Activated naive CD4-positive, alpha-beta T cell treated with anti-CD3 and anti-CD28 coated beads, Interleukin-2, amount 50 U/mL, for 24 hours (primary cell): ENCODE data around the gene PTPRZ1.

Experiments
- H3K27ac Mint-ChIP-seq: one replicate; pipeline ENCODE4 v1.8.0; 2021; ENCODE audit warnings: mild to moderate bottlenecking, mixed read lengths
- H3K27me3 Mint-ChIP-seq: one replicate; pipeline ENCODE4 v1.8.0; 2021; ENCODE audit warnings: mixed read lengths
- H3K36me3 Mint-ChIP-seq: one replicate; pipeline ENCODE4 v1.8.0; 2021; ENCODE audit warnings: mixed read lengths
- H3K4me1 Mint-ChIP-seq: one replicate; pipeline ENCODE4 v1.8.0; 2021; ENCODE audit warnings: mixed read lengths
- H3K4me3 Mint-ChIP-seq: one replicate; pipeline ENCODE4 v1.8.0; 2021; ENCODE audit warnings: mild to moderate bottlenecking, mixed read lengths
- H3K9me3 Mint-ChIP-seq: one replicate; pipeline ENCODE4 v1.8.0; 2021; ENCODE audit warnings: mixed read lengths

The PTPRZ1 gene

GRCh38 chr7:121924269-121925186 lies 51.6 kb downstream of the PTPRZ1 start:
- no peaks in the 10 kb centered on the region for H3K36me3 Mint-ChIP-seq
- H3K27me3 Mint-ChIP-seq, result no peaks in the 10 kb centered on the region
- no peak overlapping the region for H3K4me3 Mint-ChIP-seq
- H3K27ac Mint-ChIP-seq, result no peak overlapping the region
- H3K4me1 Mint-ChIP-seq, result no peaks in the 10 kb centered on the region
- H3K9me3 Mint-ChIP-seq, result peaks cover 7% of the 10 kb centered on the region

DNA sequence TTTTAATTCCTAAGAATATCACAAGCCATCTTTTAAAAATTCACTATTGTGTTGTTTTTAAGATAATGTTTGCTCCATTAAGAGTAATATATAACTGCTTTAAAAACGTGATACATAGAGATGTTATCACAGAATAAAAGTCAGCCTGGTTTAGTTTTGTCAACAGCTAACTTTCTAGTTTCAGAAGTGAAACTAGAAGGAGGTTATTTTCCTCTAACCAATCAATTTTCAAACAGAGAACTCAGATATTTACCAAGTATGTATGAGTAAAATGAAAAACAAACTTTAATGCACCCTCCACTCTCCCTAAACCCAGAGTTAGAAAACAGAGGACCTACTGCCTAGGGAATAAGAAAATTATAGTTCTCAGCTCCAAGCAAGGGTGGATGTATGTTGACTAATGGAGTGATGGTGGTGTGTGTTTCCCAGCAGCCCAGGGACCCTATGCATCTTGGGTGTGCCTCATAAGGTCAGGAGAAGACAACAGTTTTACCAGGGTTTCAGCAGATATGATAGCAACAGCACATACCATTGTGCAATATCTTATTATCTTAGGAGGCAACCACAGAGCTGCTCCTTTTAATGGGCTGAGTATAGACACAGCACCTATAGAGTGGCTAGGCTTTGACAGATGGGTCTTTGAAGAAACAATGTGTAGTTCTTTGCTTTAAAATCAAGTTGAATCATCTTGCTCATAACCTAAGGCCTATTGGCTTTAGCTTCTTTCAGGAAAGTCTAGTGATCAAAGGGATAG lies 58.4 kb downstream of the PTPRZ1 start:
- no peaks in the 10 kb centered on the region for H3K27me3 Mint-ChIP-seq
- no peaks in the 10 kb centered on the region for H3K9me3 Mint-ChIP-seq
- no peak overlapping the region for H3K4me3 Mint-ChIP-seq
- no peaks in the 10 kb centered on the region for H3K36me3 Mint-ChIP-seq
- no peaks in the 10 kb centered on the region for H3K4me1 Mint-ChIP-seq
- no peak overlapping the region for H3K27ac Mint-ChIP-seq

GRCh38 chr7:121932768-121933167 lies 59.8 kb downstream of the PTPRZ1 start:
- no peaks in the 10 kb centered on the region for H3K4me1 Mint-ChIP-seq
- no peak overlapping the region for H3K27ac Mint-ChIP-seq
- no peaks in the 10 kb centered on the region for H3K9me3 Mint-ChIP-seq
- H3K27me3 Mint-ChIP-seq, result no peaks in the 10 kb centered on the region
- H3K36me3 Mint-ChIP-seq, result no peaks in the 10 kb centered on the region
- no peak overlapping the region for H3K4me3 Mint-ChIP-seq

GRCh38 chr7:121936951-121937623 lies 64.1 kb downstream of the PTPRZ1 start:
- Mint-ChIP-seq H3K4me1 (no peaks in the 10 kb centered on the region), H3K27ac (no peak overlapping the region), H3K4me3 (no peak overlapping the region), H3K9me3 (no peaks in the 10 kb centered on the region), H3K27me3 (no peaks in the 10 kb centered on the region), H3K36me3 (no peaks in the 10 kb centered on the region)

GRCh38 chr7:121938429-121938996 lies 65.6 kb downstream of the PTPRZ1 start:
- Mint-ChIP-seq H3K9me3 (no peaks in the 10 kb centered on the region), H3K4me1 (no peaks in the 10 kb centered on the region), H3K27ac (no peak overlapping the region), H3K27me3 (no peaks in the 10 kb centered on the region), H3K36me3 (no peaks in the 10 kb centered on the region), H3K4me3 (no peak overlapping the region)

DNA sequence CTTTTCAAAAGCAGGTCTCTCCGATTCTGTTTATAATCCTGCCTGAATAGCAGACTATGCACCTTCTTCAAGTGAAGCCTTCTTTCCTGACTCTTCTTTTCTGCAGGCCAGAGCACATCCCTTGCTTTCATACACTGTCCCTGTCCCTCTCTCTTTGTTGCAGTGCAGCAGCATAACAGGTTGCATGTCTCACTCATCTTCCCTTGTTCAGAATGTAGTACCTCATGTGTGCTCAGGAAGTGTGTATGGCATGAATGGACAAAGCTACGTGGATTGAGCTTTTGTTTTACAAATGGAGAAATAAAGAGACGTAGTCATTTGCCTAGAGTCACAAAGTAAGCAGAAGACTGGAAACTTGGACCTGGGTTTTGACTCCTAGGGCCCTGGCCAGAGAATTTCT lies 68.0 kb downstream of the PTPRZ1 start:
- Mint-ChIP-seq H3K27me3 (no peaks in the 10 kb centered on the region), H3K36me3 (no peaks in the 10 kb centered on the region), H3K4me1 (no peaks in the 10 kb centered on the region), H3K4me3 (no peak overlapping the region), H3K27ac (no peak overlapping the region), H3K9me3 (no peaks in the 10 kb centered on the region)

GRCh38 chr7:121941830-121942229 lies 68.9 kb downstream of the PTPRZ1 start:
- Mint-ChIP-seq H3K9me3 (no peaks in the 10 kb centered on the region), H3K4me1 (no peaks in the 10 kb centered on the region), H3K27me3 (no peaks in the 10 kb centered on the region), H3K27ac (no peak overlapping the region), H3K36me3 (no peaks in the 10 kb centered on the region), H3K4me3 (no peak overlapping the region)

GRCh38 chr7:121945066-121945465 lies 72.1 kb downstream of the PTPRZ1 start:
- Mint-ChIP-seq H3K27ac (no peak overlapping the region), H3K4me3 (no peak overlapping the region), H3K27me3 (no peaks in the 10 kb centered on the region), H3K36me3 (no peaks in the 10 kb centered on the region), H3K4me1 (no peaks in the 10 kb centered on the region), H3K9me3 (no peaks in the 10 kb centered on the region)

DNA sequence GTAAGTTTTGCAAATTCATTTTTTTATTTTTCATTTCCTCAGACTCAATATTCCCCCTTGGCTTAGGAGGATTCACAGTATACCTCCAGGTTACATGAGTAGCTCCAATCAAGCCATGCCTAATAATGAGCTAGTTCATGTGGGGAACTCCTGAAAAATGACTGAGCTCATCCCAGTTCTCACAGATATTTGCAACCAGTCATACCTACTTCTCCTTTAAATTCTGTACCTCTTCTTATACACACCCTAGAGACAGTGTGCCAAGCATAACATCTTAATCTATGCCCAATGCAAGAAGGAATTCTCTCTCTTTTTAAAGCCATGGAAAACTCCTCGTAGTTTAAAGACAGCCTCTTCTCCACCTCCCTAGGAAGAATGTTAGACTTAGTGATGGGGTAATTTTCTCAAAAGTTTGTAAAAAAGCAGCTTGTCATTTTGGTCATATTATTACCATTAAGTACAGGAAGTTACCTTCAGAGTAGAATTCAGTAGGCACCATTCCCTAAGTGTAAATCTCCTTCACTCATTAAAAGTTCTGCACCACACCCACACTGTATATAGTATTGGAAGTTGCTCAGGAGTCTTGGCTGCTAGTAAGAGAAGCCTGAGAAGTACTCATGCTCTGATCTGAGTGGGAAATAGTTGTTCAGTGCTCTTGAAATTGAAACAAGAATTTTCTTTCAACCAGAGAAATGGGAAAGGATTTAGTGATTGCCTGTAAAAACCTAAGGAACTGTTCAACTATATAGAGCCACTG lies 72.7 kb downstream of the PTPRZ1 start:
- Mint-ChIP-seq H3K9me3 (no peaks in the 10 kb centered on the region), H3K4me3 (no peak overlapping the region), H3K27ac (no peak overlapping the region), H3K36me3 (no peaks in the 10 kb centered on the region), H3K4me1 (no peaks in the 10 kb centered on the region), H3K27me3 (no peaks in the 10 kb centered on the region)

DNA sequence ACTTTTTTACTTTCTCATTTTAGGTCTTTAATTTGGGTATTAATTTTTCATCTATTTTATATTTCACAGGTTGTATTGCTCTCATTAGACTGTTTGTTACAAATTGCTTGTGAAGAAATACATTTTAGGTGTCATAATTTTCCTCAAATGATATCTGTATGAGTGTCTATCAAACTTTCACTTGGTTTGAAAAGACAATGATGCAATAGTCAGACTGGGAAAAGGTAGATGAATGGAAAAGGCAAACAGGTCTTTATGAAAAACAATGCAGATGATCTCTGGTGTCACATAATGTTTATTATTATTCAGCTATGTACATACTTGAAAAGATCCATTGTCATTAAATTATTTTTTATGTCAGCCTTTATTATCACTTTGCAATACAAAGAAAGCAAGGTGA lies 80.2 kb downstream of the PTPRZ1 start:
- H3K27me3 Mint-ChIP-seq, result no peaks in the 10 kb centered on the region
- no peak overlapping the region for H3K27ac Mint-ChIP-seq
- no peaks in the 10 kb centered on the region for H3K36me3 Mint-ChIP-seq
- no peak overlapping the region for H3K4me3 Mint-ChIP-seq
- H3K4me1 Mint-ChIP-seq, result no peaks in the 10 kb centered on the region
- peaks cover 4% of the 10 kb centered on the region for H3K9me3 Mint-ChIP-seq

DNA sequence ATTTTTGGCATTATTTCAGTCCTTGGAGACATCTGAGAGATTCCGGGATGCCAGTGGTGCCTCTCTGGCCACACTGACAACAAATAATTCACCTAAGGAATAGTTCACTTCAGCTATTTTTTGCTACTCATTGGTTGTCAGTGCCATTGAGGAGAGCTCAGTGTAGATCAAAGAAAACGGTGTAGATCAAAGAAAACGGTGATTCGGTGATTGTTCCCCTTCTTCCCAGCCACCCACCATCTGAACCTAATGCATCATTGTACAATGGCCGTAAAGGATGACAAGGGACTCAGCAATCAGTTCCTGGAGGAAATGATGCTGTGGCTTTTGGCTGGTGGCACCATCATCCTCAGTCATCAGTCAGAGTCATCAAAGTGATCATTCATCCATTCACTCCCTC lies 80.6 kb downstream of the PTPRZ1 start:
- H3K36me3 Mint-ChIP-seq, result no peaks in the 10 kb centered on the region
- H3K27me3 Mint-ChIP-seq, result no peaks in the 10 kb centered on the region
- no peak overlapping the region for H3K27ac Mint-ChIP-seq
- no peaks in the 10 kb centered on the region for H3K4me1 Mint-ChIP-seq
- peaks cover 4% of the 10 kb centered on the region for H3K9me3 Mint-ChIP-seq
- H3K4me3 Mint-ChIP-seq, result no peak overlapping the region

DNA sequence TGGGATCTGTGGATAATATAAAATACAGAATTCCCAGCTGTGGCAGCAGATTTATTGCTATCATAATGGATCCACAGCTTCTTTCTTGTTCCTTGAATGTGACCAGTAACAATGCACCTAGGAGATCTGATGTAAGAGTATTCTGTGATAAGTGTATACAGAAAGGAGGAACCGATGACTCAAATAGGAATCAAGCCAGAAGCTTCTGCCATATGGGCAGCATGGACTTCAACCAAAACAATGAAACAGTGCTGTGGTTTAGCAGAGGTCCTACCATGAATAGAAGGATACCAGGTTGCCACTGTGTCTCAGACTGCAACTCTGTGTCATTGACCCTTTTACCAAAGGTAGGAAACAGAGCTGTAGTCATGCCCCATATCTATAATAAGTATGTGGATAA lies 81.8 kb downstream of the PTPRZ1 start:
- Mint-ChIP-seq H3K27ac (no peak overlapping the region), H3K27me3 (no peaks in the 10 kb centered on the region)

DNA sequence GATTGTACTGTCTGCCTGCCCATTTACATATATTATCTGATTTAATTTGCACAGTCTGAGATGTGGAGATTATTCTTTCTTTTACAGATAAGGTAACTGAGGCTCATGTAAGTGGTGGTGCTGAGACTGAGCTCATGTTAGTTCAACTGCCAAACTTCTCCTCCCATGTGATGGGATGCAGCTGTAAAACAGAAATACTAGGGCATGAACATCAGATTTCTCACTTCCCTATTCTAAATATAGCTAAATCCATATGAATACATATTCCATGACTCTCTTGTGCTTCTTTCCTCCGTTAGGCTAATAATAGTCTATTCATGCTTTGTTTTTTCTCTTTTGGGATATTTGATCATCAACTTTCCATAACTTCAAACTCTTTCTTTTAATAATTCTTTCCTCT lies 84.7 kb downstream of the PTPRZ1 start:
- Mint-ChIP-seq H3K27ac (no peak overlapping the region), H3K9me3 (peaks cover 4% of the 10 kb centered on the region), H3K36me3 (no peaks in the 10 kb centered on the region), H3K27me3 (no peaks in the 10 kb centered on the region), H3K4me3 (no peak overlapping the region), H3K4me1 (no peaks in the 10 kb centered on the region)

More for the DNA sequence above, 81.8 kb downstream of the PTPRZ1 start:
- Mint-ChIP-seq H3K36me3 (no peaks in the 10 kb centered on the region), H3K9me3 (peaks cover 4% of the 10 kb centered on the region), H3K4me3 (no peak overlapping the region), H3K4me1 (no peaks in the 10 kb centered on the region)

DNA sequence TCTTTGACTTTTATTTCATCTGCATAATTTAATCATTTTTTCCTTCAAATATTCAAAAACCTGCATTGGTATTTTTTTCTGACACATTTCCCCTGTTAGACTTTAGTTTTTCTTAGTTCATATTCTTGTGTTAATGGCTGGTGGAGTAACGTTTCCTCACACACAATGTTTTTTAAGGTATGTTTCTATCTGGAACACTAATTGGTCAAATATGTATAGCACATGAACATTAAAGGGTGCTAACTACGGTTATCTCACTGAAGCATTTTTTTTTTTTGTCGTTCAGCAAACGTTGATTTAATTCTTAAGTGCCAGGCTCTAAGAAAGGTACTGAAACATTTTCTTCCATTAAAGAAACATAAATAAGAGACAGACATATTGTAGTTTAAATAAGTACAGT lies 87.7 kb downstream of the PTPRZ1 start:
- Mint-ChIP-seq H3K4me3 (no peak overlapping the region), H3K4me1 (no peaks in the 10 kb centered on the region), H3K9me3 (peaks cover 4% of the 10 kb centered on the region), H3K36me3 (no peaks in the 10 kb centered on the region), H3K27ac (no peak overlapping the region), H3K27me3 (no peaks in the 10 kb centered on the region)
